ENCODE data around the gene TNKS1BP1.

GRCh38 chr11:57353446-57353845, 28.7 kb upstream of the TNKS1BP1 start:
- no peak for TF ChIP-seq EP300 (IDR thresholded peaks at IDR 0.05)
- TF ChIP-seq MAZ (IDR thresholded peaks at IDR 0.05; ENCODE audit: borderline replicate concordance, low read depth, low read length): no peak
- TF ChIP-seq CTCF (IDR thresholded peaks at IDR 0.05): no peak
- no peak for TF ChIP-seq BCL3 (IDR thresholded peaks at IDR 0.05)
- no peak for TF ChIP-seq RARB (CRISPR knock-in tag; IDR thresholded peaks at IDR 0.05)
- TF ChIP-seq JUN (IDR thresholded peaks at IDR 0.05): no peak
- TF ChIP-seq RCOR1 (IDR thresholded peaks at IDR 0.05; ENCODE audit: low read depth, low read length): no peak
- no peak for TF ChIP-seq PHF8 (IDR thresholded peaks at IDR 0.05; ENCODE audit: borderline replicate concordance, low read depth)

Data from A549 (cell line).